H9 (cell line): ENCODE data around the gene IDE. TPM values are rescaled to one million over a fixed set of nuclear protein-coding genes. Genes with fewer than 3 reads are reported as not detected.

Experiments
- DNase-seq: peaks from one replicate; pipeline ENCODE4 v3.0.0-alpha.2; 2017
- H2AFZ ChIP-seq: one replicate; pipeline ENCODE4 v1.6.1; 2013; ENCODE audit warnings: mild to moderate bottlenecking, low read length, control low read depth, moderate library complexity
- H2AK5ac ChIP-seq: 2 replicates; pipeline ENCODE4 v1.6.1; 2013; ENCODE audit warnings: low read length, control low read depth, mixed read lengths; ENCODE audit not compliant: insufficient read length
- H2BK120ac ChIP-seq: one replicate; pipeline ENCODE4 v1.6.1; 2013; ENCODE audit warnings: low read depth, mild to moderate bottlenecking, low read length, control low read depth, inconsistent platforms; ENCODE audit not compliant: poor library complexity, severe bottlenecking
- H2BK12ac ChIP-seq: 2 replicates; pipeline ENCODE4 v1.6.1; 2013; ENCODE audit warnings: low read length, control low read depth, mixed read lengths, low read depth; ENCODE audit not compliant: insufficient read length
- H2BK15ac ChIP-seq: 2 replicates; pipeline ENCODE4 v1.6.1; 2013; ENCODE audit warnings: low read depth, low read length, control low read depth
- H2BK20ac ChIP-seq: one replicate; pipeline ENCODE4 v1.6.1; 2013; ENCODE audit warnings: low read depth, mild to moderate bottlenecking, low read length, control low read depth, inconsistent platforms; ENCODE audit not compliant: poor library complexity, severe bottlenecking
- H2BK5ac ChIP-seq: 2 replicates; pipeline ENCODE4 v1.6.1; 2013; ENCODE audit warnings: low read length, control low read depth, mixed read lengths; ENCODE audit not compliant: insufficient read length
- H3K14ac ChIP-seq: 2 replicates; pipeline ENCODE4 v1.6.1; 2013; ENCODE audit warnings: low read length, control low read depth; ENCODE audit not compliant: insufficient read depth
- H3K18ac ChIP-seq: 2 replicates; pipeline ENCODE4 v1.6.1; 2013; ENCODE audit warnings: low read depth, mild to moderate bottlenecking, mixed read lengths, low read length, control low read depth; ENCODE audit not compliant: insufficient read length
- H3K23ac ChIP-seq: 2 replicates; pipeline ENCODE4 v1.6.1; 2013; ENCODE audit warnings: low read length, control low read depth, mixed read lengths, low read depth; ENCODE audit not compliant: insufficient read length
- H3K23me2 ChIP-seq: 2 replicates; pipeline ENCODE4 v1.6.1; 2013; ENCODE audit warnings: low read depth, mild to moderate bottlenecking, mixed read lengths, low read length, control low read depth; ENCODE audit not compliant: insufficient read length, poor library complexity, severe bottlenecking
- H3K27ac ChIP-seq: 2 replicates; pipeline ENCODE4 v1.5.1; 2013; ENCODE audit warnings: low read length, control low read depth, mixed read lengths, low read depth; ENCODE audit not compliant: insufficient read length
- H3K27me3 ChIP-seq: 2 replicates; pipeline ENCODE4 v1.6.1; 2013; ENCODE audit warnings: low read length, control low read depth, inconsistent platforms; ENCODE audit not compliant: insufficient read depth
- H3K4ac ChIP-seq: 2 replicates; pipeline ENCODE4 v1.6.1; 2013; ENCODE audit warnings: low read depth, mild to moderate bottlenecking, control low read depth, inconsistent platforms, low read length, moderate library complexity
- H3K4me1 ChIP-seq: 2 replicates; pipeline ENCODE4 v1.6.1; 2013; ENCODE audit warnings: low read length, control low read depth, inconsistent platforms; ENCODE audit not compliant: insufficient read depth
- H3K4me2 ChIP-seq: 2 replicates; pipeline ENCODE4 v1.6.1; 2013; ENCODE audit warnings: low read length, control low read depth, mixed read lengths; ENCODE audit not compliant: insufficient read length, insufficient read depth
- H3K56ac ChIP-seq: 2 replicates; pipeline ENCODE4 v1.6.1; 2013; ENCODE audit warnings: low read depth, mild to moderate bottlenecking, mixed read lengths, low read length, control low read depth; ENCODE audit not compliant: insufficient read length
- H3K79me1 ChIP-seq: 2 replicates; pipeline ENCODE4 v1.6.1; 2013; ENCODE audit warnings: low read depth, mild to moderate bottlenecking, moderate library complexity, low read length, control low read depth, inconsistent platforms; ENCODE audit not compliant: insufficient read depth, poor library complexity, severe bottlenecking
- H3K79me2 ChIP-seq: 2 replicates; pipeline ENCODE4 v1.6.1; 2013; ENCODE audit warnings: low read length, control low read depth, inconsistent platforms; ENCODE audit not compliant: insufficient read depth
- H3K9ac ChIP-seq: 2 replicates; pipeline ENCODE4 v1.6.1; 2013; ENCODE audit warnings: low read length, control low read depth, mixed read lengths; ENCODE audit not compliant: insufficient read length; ENCODE audit errors: extremely low read depth
- H3K9me3 ChIP-seq: one replicate; pipeline ENCODE4 v1.6.1; 2013; ENCODE audit warnings: low read depth, low read length, inconsistent platforms; ENCODE audit not compliant: control insufficient read depth
- H3T11ph ChIP-seq: one replicate; pipeline ENCODE4 v1.6.1; 2013; ENCODE audit warnings: mild to moderate bottlenecking, low read length, control low read depth, inconsistent platforms
- H4K20me1 ChIP-seq: one replicate; pipeline ENCODE4 v1.6.1; 2013; ENCODE audit not compliant: control insufficient read depth, insufficient read length, insufficient read depth
- H4K5ac ChIP-seq: 2 replicates; pipeline ENCODE4 v1.6.1; 2013; ENCODE audit warnings: low read depth, mild to moderate bottlenecking, mixed read lengths, low read length, control low read depth; ENCODE audit not compliant: insufficient read length
- H4K8ac ChIP-seq: replicated peaks from 2 replicates; pipeline ENCODE4 v1.6.1; 2013; ENCODE audit warnings: low read length, control low read depth, mixed read lengths, low read depth; ENCODE audit not compliant: insufficient read length
- H4K91ac ChIP-seq: 2 replicates; pipeline ENCODE4 v1.6.1; 2013; ENCODE audit warnings: low read depth, mild to moderate bottlenecking, moderate library complexity, mixed read lengths, low read length, control low read depth; ENCODE audit not compliant: insufficient read length
- H3K27ac Mint-ChIP-seq, 3 experiments: 2 replicates in 2 of 3; 3 replicates in 1 of 3; pipeline ENCODE4 v1.8.0; 2020 to 2021; ENCODE audit warnings: mixed read lengths in 3 of 3, mild to moderate bottlenecking in 1 of 3, moderate library complexity in 1 of 3
- H3K27me3 Mint-ChIP-seq: 2 replicates; pipeline ENCODE4 v1.8.0; 2021; ENCODE audit warnings: low read depth, mild to moderate bottlenecking, moderate library complexity, mixed read lengths
- H3K36me3 Mint-ChIP-seq, 3 experiments: 2 replicates in 2 of 3; 3 replicates in 1 of 3; pipeline ENCODE4 v1.8.0; 2020 to 2021; ENCODE audit warnings: low read depth in 3 of 3, mixed read lengths in 3 of 3; ENCODE audit not compliant: insufficient read depth in 1 of 3
- H3K4me1 Mint-ChIP-seq, 2 experiments: 2 replicates each; pipeline ENCODE4 v1.8.0; 2020; ENCODE audit warnings: mixed read lengths in 2 of 2
- H3K4me3 Mint-ChIP-seq, 2 experiments: 2 replicates in 1 of 2; 3 replicates in 1 of 2; pipeline ENCODE4 v1.8.0; 2020 to 2021; ENCODE audit warnings: mild to moderate bottlenecking in 2 of 2, mixed read lengths in 2 of 2, moderate library complexity in 1 of 2
- H3K9me3 Mint-ChIP-seq, 2 experiments: 2 replicates in 1 of 2; 3 replicates in 1 of 2; pipeline ENCODE4 v1.8.0; 2020; ENCODE audit warnings: mild to moderate bottlenecking in 2 of 2, mixed read lengths in 2 of 2, moderate library complexity in 1 of 2
- WGBS: extraction: QIAGEN DNeasy Blood & Tissue Kit; methylation state at CpG from one replicate; pipeline ENCODE4 v1.1.7; 2013; ENCODE audit warnings: missing lambda C conversion rate, low lambda C conversion rate, mixed read lengths; ENCODE audit not compliant: insufficient read length; ENCODE audit errors: extremely low coverage; 5-methylcytosine and 5-hydroxymethylcytosine counted together
- total RNA-seq: library from RNA; stranded (reverse); gene quantifications from 2 replicates; pipeline ENCODE4 v1.2.1, GENCODE V29; 2021
- TF ChIP-seq, protein P1 (sequence below): fragments of 200-600 bp; sonication (generic); conservative IDR thresholded peaks from 3 replicates; pipeline ENCODE4 v1.8.0; 2021; ENCODE audit warnings: antibody characterized with exemption, mild to moderate bottlenecking

Gene IDE
- total RNA-seq, 1 experiment from 2014 or later = 48.9 TPM

DNA sequence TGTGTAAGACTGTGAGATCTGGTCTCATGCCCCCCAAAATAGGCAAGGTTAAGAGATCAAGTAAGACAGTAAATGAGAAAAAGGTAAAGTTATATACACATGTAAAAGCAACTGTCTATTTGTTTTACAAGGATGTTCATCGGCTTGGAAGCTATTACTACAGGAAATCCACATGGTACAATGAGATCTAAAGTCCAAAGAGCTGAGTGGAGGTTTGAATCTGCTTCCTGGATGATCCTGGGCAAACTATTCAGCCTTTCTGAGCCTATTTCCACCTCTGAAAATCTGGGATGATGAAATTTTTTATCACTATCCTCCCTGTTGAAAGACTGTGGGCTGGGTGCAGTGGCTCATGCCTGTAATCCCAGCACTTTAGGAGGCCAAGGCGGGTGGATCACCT lies 123.0 kb downstream of the IDE start:
- Histone ChIP-seq H2BK5ac (no peak overlapping the region), H3K27ac (no peak overlapping the region), H4K5ac (no peak overlapping the region), H3K4me2 (no peak overlapping the region), H3K9ac (no peak overlapping the region), H3K27me3 (no peaks in the 10 kb centered on the region), H3K79me1 (no peaks in the 10 kb centered on the region), H2BK12ac (no peak overlapping the region), H2AK5ac (no peak overlapping the region), H3K56ac (no peak overlapping the region), H3K23ac (no peak overlapping the region), H3K9me3 (no peaks in the 10 kb centered on the region), H2AFZ (no peak overlapping the region), H2BK15ac (no peak overlapping the region), H3K23me2 (no peaks in the 10 kb centered on the region), H3K4ac (no peak overlapping the region), H3K14ac (no peak overlapping the region), H3K4me1 (no peaks in the 10 kb centered on the region), H4K91ac (no peak overlapping the region), H3T11ph (no peak overlapping the region), H2BK120ac (no peak overlapping the region), H3K18ac (no peak overlapping the region), H4K20me1 (no peaks in the 10 kb centered on the region), H3K79me2 (no peaks in the 10 kb centered on the region), H4K8ac (no peak overlapping the region), H2BK20ac (no peak overlapping the region)
- Mint-ChIP-seq H3K36me3 (peaks cover 3 to 34% (median 4%) of the 10 kb centered on the region in 3 experiments; a peak in 6 of 7 replicates), H3K27ac (peak overlapping the region in 1 of 3 experiments; percentile 52; a peak in 1 of 7 replicates), H3K27me3 (no peaks in the 10 kb centered on the region), H3K4me3 (no peak overlapping the region), H3K4me1 (no peaks in the 10 kb centered on the region), H3K9me3 (no peaks in the 10 kb centered on the region)
- TF ChIP-seq, protein P1, sequence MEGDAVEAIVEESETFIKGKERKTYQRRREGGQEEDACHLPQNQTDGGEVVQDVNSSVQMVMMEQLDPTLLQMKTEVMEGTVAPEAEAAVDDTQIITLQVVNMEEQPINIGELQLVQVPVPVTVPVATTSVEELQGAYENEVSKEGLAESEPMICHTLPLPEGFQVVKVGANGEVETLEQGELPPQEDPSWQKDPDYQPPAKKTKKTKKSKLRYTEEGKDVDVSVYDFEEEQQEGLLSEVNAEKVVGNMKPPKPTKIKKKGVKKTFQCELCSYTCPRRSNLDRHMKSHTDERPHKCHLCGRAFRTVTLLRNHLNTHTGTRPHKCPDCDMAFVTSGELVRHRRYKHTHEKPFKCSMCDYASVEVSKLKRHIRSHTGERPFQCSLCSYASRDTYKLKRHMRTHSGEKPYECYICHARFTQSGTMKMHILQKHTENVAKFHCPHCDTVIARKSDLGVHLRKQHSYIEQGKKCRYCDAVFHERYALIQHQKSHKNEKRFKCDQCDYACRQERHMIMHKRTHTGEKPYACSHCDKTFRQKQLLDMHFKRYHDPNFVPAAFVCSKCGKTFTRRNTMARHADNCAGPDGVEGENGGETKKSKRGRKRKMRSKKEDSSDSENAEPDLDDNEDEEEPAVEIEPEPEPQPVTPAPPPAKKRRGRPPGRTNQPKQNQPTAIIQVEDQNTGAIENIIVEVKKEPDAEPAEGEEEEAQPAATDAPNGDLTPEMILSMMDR = no peak
- no CpG with 5 or more reads among the region's 2 CpGs for WGBS
- DNase-seq = no peak
